ENCODE data around the gene RTL10. TPM values are rescaled to one million over a fixed set of nuclear protein-coding genes. Genes with fewer than 3 reads are reported as not detected.

The RTL10 gene
- polyA plus RNA-seq, 1 donor from 2014 or later: 11.7 TPM

DNA sequence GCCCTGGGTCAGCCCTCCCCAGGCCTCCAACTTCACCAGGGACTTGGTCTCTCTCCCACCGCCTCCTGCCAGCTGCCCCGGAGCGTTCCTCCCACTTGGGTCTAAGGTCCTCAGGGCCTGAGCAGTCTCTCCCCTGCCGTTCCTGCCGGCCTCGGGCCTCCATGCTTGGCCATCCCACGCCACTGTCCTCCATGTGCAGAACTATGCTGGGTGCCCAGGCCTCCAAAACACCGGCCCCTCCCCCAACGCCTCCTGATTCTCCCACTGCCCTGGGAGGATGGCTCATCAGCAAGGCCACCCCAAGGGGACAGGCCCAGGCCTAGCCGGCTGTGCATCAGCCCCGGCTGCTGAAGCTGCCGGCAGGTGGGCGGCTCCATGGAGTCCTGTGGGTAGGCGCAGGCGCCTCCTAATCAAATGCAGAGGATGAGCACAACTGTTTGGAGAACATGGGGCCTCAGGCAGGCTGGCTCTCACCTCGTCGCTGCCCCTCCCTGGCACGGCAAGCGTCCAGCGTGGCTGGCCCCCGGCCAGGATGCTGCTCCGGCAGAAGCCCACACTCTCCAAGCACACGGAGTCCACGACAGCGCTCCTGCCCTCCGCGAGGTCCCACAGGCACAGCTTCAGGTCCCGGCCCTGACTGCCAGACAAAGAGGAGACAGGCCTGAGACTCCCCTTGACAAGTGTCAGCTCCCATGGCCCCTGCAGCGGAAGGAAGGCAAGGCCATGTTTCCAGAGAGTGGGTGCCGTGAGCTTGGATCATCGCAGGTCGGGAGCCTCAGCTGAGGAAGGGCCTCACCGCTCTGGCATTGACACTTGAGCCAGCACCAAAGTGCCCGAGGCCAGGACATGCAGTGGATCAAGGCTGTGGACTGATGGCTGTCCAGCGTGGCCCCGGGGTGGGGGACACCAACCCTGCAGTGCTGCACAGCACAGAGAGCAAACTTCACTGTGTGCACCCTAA, 42.6 kb downstream of the RTL10 start:
- no peaks in the 10 kb centered on the region for H3K9me2 ChIP-seq (ENCODE audit: insufficient read depth, low read length)
- H3K9ac ChIP-seq (ENCODE audit: low read length): no peak overlapping the region
- H4K20me1 ChIP-seq (ENCODE audit: insufficient read depth): no peaks in the 10 kb centered on the region
- H3K4me2 ChIP-seq (ENCODE audit: low read length): no peak overlapping the region
- no peaks in the 10 kb centered on the region for H3K79me2 ChIP-seq (replicated peaks; ENCODE audit: insufficient read depth, low read length)
- H3K4me3 ChIP-seq (ENCODE audit: low read length): no peak overlapping the region
- H3F3A ChIP-seq (ENCODE audit: insufficient read depth, low read length, poor library complexity, severe bottlenecking): no peaks in the 10 kb centered on the region
- TF ChIP-seq MXI1 (conservative IDR thresholded peaks at IDR 0.05; ENCODE audit: poor library complexity, severe bottlenecking) (no peak), SMC3 (conservative IDR thresholded peaks at IDR 0.05; ENCODE audit: poor library complexity) (no peak), TAF1 (IDR thresholded peaks at IDR 0.05; ENCODE audit: low read depth) (no peak), POLR2AphosphoS5 (IDR thresholded peaks at IDR 0.05) (no peak), REST (IDR thresholded peaks at IDR 0.05; ENCODE audit: borderline replicate concordance) (no peak), EZH2 (IDR thresholded peaks at IDR 0.05; ENCODE audit: borderline replicate concordance, insufficient read depth, low read length, poor library complexity, severe bottlenecking) (no peak), RAD21 (conservative IDR thresholded peaks at IDR 0.05) (no peak), EP300 (conservative IDR thresholded peaks at IDR 0.05; ENCODE audit: poor library complexity, severe bottlenecking) (no peak)
- TF ChIP-seq, protein P1, sequence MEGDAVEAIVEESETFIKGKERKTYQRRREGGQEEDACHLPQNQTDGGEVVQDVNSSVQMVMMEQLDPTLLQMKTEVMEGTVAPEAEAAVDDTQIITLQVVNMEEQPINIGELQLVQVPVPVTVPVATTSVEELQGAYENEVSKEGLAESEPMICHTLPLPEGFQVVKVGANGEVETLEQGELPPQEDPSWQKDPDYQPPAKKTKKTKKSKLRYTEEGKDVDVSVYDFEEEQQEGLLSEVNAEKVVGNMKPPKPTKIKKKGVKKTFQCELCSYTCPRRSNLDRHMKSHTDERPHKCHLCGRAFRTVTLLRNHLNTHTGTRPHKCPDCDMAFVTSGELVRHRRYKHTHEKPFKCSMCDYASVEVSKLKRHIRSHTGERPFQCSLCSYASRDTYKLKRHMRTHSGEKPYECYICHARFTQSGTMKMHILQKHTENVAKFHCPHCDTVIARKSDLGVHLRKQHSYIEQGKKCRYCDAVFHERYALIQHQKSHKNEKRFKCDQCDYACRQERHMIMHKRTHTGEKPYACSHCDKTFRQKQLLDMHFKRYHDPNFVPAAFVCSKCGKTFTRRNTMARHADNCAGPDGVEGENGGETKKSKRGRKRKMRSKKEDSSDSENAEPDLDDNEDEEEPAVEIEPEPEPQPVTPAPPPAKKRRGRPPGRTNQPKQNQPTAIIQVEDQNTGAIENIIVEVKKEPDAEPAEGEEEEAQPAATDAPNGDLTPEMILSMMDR (IDR thresholded peaks at IDR 0.05; ENCODE audit: poor library complexity, severe bottlenecking): no peak
- H3K9me3 ChIP-seq (ENCODE audit: low read length): no peaks in the 10 kb centered on the region
- H3K36me3 ChIP-seq (ENCODE audit: insufficient read depth, low read length): no peaks in the 10 kb centered on the region
- H2AFZ ChIP-seq (ENCODE audit: low read depth, low read length): no peak overlapping the region
- no peaks in the 10 kb centered on the region for H3K27me3 ChIP-seq (ENCODE audit: insufficient read depth, low read depth, low read length)
- no peak overlapping the region for H3K27ac ChIP-seq (ENCODE audit: low read length)

- no peaks in the 10 kb centered on the region for H3K27me3 ChIP-seq (ENCODE audit: insufficient read depth, low read depth, low read length)
- TF ChIP-seq EP300 (conservative IDR thresholded peaks at IDR 0.05; ENCODE audit: poor library complexity, severe bottlenecking) (no peak), MXI1 (conservative IDR thresholded peaks at IDR 0.05; ENCODE audit: poor library complexity, severe bottlenecking) (no peak), TAF1 (IDR thresholded peaks at IDR 0.05; ENCODE audit: low read depth) (no peak), POLR2AphosphoS5 (IDR thresholded peaks at IDR 0.05) (no peak), RAD21 (conservative IDR thresholded peaks at IDR 0.05) (no peak), REST (IDR thresholded peaks at IDR 0.05; ENCODE audit: borderline replicate concordance) (no peak), EZH2 (IDR thresholded peaks at IDR 0.05; ENCODE audit: borderline replicate concordance, insufficient read depth, low read length, poor library complexity, severe bottlenecking) (no peak)
- no peaks in the 10 kb centered on the region for H4K20me1 ChIP-seq (ENCODE audit: insufficient read depth)
- H3F3A ChIP-seq (ENCODE audit: insufficient read depth, low read length, poor library complexity, severe bottlenecking): no peaks in the 10 kb centered on the region
- no peaks in the 10 kb centered on the region for H3K79me2 ChIP-seq (replicated peaks; ENCODE audit: insufficient read depth, low read length)
- no peak overlapping the region for H3K4me3 ChIP-seq (ENCODE audit: low read length)
- H3K27ac ChIP-seq (ENCODE audit: low read length): no peak overlapping the region
- no peak overlapping the region for H3K9ac ChIP-seq (ENCODE audit: low read length)
- H3K36me3 ChIP-seq (ENCODE audit: insufficient read depth, low read length): no peaks in the 10 kb centered on the region
- H3K9me3 ChIP-seq (ENCODE audit: low read length): no peaks in the 10 kb centered on the region
- no peak overlapping the region for H3K4me2 ChIP-seq (ENCODE audit: low read length)
- H3K9me2 ChIP-seq (ENCODE audit: insufficient read depth, low read length): no peaks in the 10 kb centered on the region
- no peak overlapping the region for H2AFZ ChIP-seq (ENCODE audit: low read depth, low read length)
These were observed 43.5 kb downstream of the RTL10 start for GRCh38 chr22:19811211-19811621.
